ENCODE measurements around the gene MYH14. TPM values are rescaled to one million over a fixed set of nuclear protein-coding genes. Genes with fewer than 3 reads are reported as not detected.

MYH14 gene
- polyA plus RNA-seq, 1 experiment = not detected

DNA sequence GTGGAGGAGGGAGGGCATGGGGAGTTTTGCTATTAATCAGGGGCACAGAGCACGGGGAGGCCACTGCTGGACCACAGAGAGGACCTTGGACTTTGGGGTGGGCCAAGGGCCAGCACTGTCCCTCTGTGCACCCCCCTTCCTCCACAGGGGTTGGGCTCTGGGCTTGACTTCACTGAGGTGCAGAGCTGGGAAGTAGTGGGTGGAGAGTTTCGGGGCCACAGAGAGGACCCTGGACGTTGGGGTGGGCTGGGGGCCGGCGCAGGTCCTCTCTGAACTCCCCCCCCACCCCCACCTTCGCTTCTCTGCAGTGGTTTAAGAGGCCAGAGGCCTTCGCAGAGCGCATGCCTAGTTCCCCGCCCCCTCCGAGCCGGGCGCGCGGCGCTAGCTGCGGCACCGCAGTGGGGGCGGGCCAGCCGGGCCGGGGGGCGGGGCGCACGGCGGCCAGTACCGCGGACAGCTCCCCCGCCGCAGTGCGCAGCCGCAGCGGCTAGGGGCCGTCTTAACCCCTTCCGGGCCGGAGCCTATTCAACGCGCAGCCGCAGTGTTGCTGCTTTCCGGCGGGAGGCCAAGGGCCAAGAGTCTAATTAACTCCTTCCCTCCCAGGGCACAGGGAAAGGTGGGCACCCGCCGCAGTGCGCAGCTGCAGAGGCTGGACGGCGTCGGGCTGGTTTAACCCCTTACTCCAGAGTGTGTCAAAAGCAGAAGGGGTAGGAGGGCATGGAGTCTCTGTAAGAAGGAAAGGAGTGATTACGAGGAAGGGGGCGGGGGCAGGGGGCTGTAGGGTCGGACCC, 122.1 kb downstream of the MYH14 start:
- ChIA-PET POLR2A (no interaction called here), CTCF (interaction anchor here (0.7 kb wide), 1 partner anchor 698 kb away, joined by 3 read pairs; no protein-coding TSS in a partner anchor)
- no peak for DNase-seq (ENCODE audit: low read depth)
- TF ChIP-seq, protein P1, sequence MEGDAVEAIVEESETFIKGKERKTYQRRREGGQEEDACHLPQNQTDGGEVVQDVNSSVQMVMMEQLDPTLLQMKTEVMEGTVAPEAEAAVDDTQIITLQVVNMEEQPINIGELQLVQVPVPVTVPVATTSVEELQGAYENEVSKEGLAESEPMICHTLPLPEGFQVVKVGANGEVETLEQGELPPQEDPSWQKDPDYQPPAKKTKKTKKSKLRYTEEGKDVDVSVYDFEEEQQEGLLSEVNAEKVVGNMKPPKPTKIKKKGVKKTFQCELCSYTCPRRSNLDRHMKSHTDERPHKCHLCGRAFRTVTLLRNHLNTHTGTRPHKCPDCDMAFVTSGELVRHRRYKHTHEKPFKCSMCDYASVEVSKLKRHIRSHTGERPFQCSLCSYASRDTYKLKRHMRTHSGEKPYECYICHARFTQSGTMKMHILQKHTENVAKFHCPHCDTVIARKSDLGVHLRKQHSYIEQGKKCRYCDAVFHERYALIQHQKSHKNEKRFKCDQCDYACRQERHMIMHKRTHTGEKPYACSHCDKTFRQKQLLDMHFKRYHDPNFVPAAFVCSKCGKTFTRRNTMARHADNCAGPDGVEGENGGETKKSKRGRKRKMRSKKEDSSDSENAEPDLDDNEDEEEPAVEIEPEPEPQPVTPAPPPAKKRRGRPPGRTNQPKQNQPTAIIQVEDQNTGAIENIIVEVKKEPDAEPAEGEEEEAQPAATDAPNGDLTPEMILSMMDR (IDR thresholded peaks at IDR 0.05; ENCODE audit: insufficient read depth, low read depth, low read length) = no peak
- no peaks in the 10 kb centered on the region for H3K36me3 ChIP-seq (ENCODE audit: control insufficient read depth, insufficient read depth, low read length)
- no peak overlapping the region for H3K4me3 ChIP-seq (ENCODE audit: low read depth, low read length)
- H3K27me3 ChIP-seq (ENCODE audit: control insufficient read depth, insufficient read depth, low read length) = peaks cover 14% of the 10 kb centered on the region

DNA sequence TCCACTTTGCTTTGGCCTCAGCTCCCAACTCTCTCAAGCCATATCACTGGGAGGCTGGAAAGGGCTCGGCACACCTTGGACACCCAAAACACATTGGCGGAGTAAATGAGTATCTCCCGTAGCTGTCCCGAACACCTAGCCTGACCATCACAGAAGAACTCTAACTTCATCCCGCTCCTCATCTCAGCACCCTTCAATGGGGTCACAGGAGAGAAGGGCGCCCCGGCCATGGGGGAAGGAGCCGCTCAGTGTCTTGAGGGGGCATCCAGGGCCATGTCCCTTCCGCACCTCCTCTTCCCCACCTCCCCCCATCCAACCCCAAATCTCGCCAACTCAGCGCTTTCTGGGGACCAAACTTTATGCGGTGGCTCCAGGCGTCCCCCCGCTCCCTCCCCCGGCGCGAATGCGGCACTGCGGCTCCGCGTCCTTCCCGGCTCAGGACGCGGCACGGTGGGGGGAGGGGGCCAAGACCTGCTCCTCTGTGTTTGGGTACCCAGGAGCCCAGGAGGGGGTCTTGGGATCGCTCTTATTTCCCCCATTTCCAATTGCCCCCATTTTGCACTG, 122.8 kb downstream of the MYH14 start:
- POLR2A ChIA-PET = no interaction called here
- CTCF ChIA-PET = interaction anchor here (0.7 kb wide), 2 partner anchors 21 to 582 kb away, joined by 3 to 4 read pairs; no protein-coding TSS in a partner anchor
- peaks cover 16% of the 10 kb centered on the region for H3K27me3 ChIP-seq (ENCODE audit: control insufficient read depth, insufficient read depth, low read length)
- TF ChIP-seq, protein P1 (IDR thresholded peaks at IDR 0.05; ENCODE audit: insufficient read depth, low read depth, low read length) = no peak
- DNase-seq (ENCODE audit: low read depth) = no peak
- H3K36me3 ChIP-seq (ENCODE audit: control insufficient read depth, insufficient read depth, low read length) = no peaks in the 10 kb centered on the region
- no peak overlapping the region for H3K4me3 ChIP-seq (ENCODE audit: low read depth, low read length)

DNA sequence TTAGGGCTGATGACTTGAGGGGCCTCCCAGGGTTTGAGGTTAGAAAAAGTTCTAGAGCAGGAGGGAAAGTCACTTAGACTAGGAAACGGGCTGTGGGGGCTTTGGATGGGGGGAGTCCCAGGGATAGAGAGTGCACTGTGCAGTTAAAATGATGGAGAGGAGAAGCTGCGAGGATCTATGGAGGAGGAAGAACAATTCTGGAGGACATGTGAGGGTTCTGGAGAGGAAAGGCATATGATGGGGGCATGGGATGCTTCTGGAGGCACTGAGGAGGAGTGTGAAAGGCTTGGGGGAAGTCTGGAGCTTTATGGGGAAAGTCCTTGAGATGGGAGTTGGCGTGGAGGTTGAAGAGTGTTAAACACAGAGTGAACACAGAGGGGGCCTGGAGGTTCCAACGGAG, 123.6 kb downstream of the MYH14 start:
- TF ChIP-seq, protein P1 (IDR thresholded peaks at IDR 0.05; ENCODE audit: insufficient read depth, low read depth, low read length) = no peak
- POLR2A ChIA-PET = no interaction called here
- CTCF ChIA-PET = interaction anchor here (0.7 kb wide), 2 partner anchors 22 to 581 kb away, joined by 3 to 4 read pairs; no protein-coding TSS in a partner anchor
- Histone ChIP-seq H3K4me3 (ENCODE audit: low read depth, low read length) (no peak overlapping the region), H3K27me3 (ENCODE audit: control insufficient read depth, insufficient read depth, low read length) (peaks cover 21% of the 10 kb centered on the region), H3K36me3 (ENCODE audit: control insufficient read depth, insufficient read depth, low read length) (no peaks in the 10 kb centered on the region)
- DNase-seq (ENCODE audit: low read depth) = no peak

DNA sequence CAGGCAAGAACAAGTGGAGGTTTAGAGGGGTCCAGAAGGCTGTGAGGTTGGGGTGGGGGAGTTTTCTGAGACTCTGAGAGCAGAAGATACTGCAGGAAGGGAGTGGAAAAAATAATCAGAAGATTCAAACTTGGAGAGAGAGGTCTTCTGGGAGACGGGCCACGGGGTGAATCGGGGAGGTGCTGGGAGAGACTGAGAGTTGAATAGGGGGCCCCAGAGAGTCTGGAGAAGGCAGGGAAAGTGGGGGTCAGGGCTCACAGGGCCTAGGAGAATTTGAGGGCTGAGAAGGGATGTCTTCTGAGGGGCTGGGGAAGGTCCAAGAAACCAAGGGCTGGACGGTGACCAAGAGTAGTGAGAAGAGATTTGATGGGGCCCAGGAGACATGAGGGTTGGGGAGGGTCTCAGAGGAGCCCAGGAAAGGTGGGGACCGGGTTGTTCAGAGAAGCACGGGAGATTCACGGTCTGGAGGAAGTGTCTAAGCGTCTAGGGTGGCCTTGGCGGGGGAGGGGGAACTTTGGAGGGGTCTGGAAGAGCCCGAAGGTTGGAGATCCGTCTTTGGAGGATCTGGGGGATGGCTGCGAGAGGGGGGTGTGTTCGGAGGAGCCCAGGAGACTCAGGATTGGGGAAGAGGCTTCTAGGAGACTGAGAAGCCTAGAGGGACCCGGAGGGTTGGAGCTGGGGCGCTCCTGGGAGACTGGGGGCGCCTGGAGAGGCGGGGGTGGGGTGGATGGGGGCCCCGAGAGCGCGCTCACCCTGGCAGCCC, 124.2 kb downstream of the MYH14 start:
- DNase-seq (ENCODE audit: low read depth) = no peak
- ChIA-PET CTCF (interaction anchor here (0.7 kb wide), 1 partner anchor 41 kb away, joined by 5 read pairs; no protein-coding TSS in a partner anchor), POLR2A (no interaction called here)
- Histone ChIP-seq H3K27me3 (ENCODE audit: control insufficient read depth, insufficient read depth, low read length) (peaks cover 26% of the 10 kb centered on the region), H3K36me3 (ENCODE audit: control insufficient read depth, insufficient read depth, low read length) (no peaks in the 10 kb centered on the region), H3K4me3 (ENCODE audit: low read depth, low read length) (no peak overlapping the region)
- TF ChIP-seq, protein P1 (IDR thresholded peaks at IDR 0.05; ENCODE audit: insufficient read depth, low read depth, low read length) = no peak

Measured in BJ (cell line).